Thoracic aorta (tissue), 2 donors: ENCODE results near the gene INSRR. TPM values are rescaled to one million over a fixed set of nuclear protein-coding genes. Genes with fewer than 3 reads are reported as not detected.

Experiments used
- ATAC-seq: fragments of 150-250 bp; one replicate; pipeline ENCODE4 v1.8.0; 2017; ENCODE audit warnings: low read depth; ENCODE audit not compliant: insufficient number of reproducible peaks, low FRiP score
- DNase-seq: peaks from one replicate; pipeline ENCODE4 v3.0.0-alpha.2; 2020; ENCODE audit warnings: low spot score
- H3K27ac ChIP-seq, 2 donors: fragments of 200-600 bp; sonication (generic); 1 replicate in 1 of 2; 2 replicates in 1 of 2; pipeline ENCODE4 v1.5.1; 2016; ENCODE audit warnings: mild to moderate bottlenecking in 2 of 2, moderate library complexity in 2 of 2
- H3K27me3 ChIP-seq: fragments of 200-600 bp; sonication (generic); replicated peaks from 2 replicates; pipeline ENCODE4 v1.6.0; 2016; ENCODE audit warnings: mild to moderate bottlenecking; ENCODE audit not compliant: insufficient read depth
- H3K36me3 ChIP-seq: fragments of 200-600 bp; sonication (generic); one replicate; pipeline ENCODE4 v1.5.1; 2016
- H3K4me1 ChIP-seq, 2 donors: fragments of 200-600 bp; sonication (generic); 1 replicate in 1 of 2; 2 replicates in 1 of 2; pipeline versions ENCODE4 v1.5.1 to v1.6.0; 2016; ENCODE audit warnings: low read depth in 2 of 2, mild to moderate bottlenecking in 1 of 2; ENCODE audit not compliant: control insufficient read depth in 1 of 2
- H3K4me3 ChIP-seq: fragments of 200-600 bp; sonication (generic); 2 replicates; pipeline ENCODE4 v1.5.1; 2016; ENCODE audit warnings: mild to moderate bottlenecking
- H3K9me3 ChIP-seq: fragments of 200-600 bp; sonication (generic); 2 replicates; pipeline ENCODE4 v1.5.1; 2016
- total RNA-seq, 2 donors: library from RNA; depleted of rRNA; stranded (reverse); fragments of >200 nt; gene quantifications; one replicate each; pipeline versions ENCODE4 v1.1.0 to v1.2.3, GENCODE V29; 2016
- TF ChIP-seq, protein P1 (sequence below): fragments of 200-600 bp; sonication (generic); IDR thresholded peaks from one replicate; pipeline ENCODE4 v1.5.1; 2019; ENCODE audit warnings: antibody characterized with exemption

Gene INSRR
- total RNA-seq, 2 donors from 2014 or later: not detected

DNA sequence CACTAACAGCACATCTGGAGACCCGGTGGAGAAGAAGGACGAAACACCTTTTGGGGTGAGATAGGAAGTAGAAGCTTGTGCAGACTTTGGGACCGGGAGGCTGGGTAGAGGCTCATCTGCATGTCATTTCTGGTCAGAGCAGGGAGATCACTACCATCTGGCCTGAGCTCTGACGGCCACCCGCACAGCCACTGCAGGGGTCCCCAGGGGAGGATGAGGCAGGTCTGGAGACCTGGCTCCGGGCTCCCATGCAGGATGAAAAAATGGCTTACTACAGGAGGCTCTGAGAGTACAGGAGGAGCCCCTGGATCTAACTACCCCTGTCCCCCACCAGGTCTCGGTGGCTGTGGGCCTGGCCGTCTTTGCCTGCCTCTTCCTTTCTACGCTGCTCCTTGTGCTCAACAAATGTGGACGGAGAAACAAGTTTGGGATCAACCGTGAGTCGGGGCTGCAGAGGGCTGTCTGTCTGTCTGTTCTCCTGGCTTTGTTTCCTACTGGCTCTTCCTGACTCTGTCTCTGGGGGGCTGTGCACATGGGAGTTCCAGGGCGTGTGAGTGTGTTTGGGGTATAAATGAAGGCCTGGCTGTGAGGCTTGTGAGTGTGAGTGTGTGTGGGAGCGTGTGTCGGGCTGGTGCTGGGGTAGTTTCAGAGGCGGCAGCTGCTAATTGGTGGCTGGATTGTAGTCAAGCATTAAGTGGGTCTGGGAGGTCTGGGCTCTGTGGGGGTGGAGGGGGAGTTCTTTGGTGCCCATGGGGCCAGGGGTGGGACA lies 15.8 kb upstream of the INSRR start:
- no peak overlapping the region for H3K4me3 ChIP-seq
- no peak overlapping the region for H3K27ac ChIP-seq
- no peaks in the 10 kb centered on the region for H3K36me3 ChIP-seq
- no peak for ATAC-seq
- no peaks in the 10 kb centered on the region for H3K27me3 ChIP-seq
- DNase-seq: no peak
- TF ChIP-seq, protein P1, sequence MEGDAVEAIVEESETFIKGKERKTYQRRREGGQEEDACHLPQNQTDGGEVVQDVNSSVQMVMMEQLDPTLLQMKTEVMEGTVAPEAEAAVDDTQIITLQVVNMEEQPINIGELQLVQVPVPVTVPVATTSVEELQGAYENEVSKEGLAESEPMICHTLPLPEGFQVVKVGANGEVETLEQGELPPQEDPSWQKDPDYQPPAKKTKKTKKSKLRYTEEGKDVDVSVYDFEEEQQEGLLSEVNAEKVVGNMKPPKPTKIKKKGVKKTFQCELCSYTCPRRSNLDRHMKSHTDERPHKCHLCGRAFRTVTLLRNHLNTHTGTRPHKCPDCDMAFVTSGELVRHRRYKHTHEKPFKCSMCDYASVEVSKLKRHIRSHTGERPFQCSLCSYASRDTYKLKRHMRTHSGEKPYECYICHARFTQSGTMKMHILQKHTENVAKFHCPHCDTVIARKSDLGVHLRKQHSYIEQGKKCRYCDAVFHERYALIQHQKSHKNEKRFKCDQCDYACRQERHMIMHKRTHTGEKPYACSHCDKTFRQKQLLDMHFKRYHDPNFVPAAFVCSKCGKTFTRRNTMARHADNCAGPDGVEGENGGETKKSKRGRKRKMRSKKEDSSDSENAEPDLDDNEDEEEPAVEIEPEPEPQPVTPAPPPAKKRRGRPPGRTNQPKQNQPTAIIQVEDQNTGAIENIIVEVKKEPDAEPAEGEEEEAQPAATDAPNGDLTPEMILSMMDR: no peak
- no peaks in the 10 kb centered on the region for H3K9me3 ChIP-seq
- H3K4me1 ChIP-seq: no peaks in the 10 kb centered on the region

DNA sequence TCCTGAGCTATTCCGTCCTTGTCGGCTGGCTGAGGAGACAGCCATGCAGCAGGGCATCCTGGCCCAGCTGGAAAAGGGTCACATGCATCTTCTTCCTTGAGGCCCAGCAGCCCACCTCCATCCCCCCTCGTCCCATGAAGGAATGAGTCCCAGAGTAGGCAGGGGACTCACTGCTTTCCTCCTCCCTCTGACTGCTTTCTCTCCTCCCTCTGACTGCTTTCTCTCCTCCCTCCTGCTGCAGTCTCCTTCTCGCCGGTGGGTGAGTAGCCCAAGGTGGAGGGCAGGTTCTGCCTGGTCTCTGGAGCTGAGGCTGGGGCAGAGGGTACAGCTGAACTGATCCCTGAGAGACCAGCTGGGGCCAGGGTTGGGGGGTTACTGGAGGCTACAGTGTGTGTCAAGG lies 15.2 kb upstream of the INSRR start:
- TF ChIP-seq, protein P1: no peak
- Histone ChIP-seq H3K27me3 (no peaks in the 10 kb centered on the region), H3K4me3 (no peak overlapping the region), H3K9me3 (no peaks in the 10 kb centered on the region), H3K27ac (no peak overlapping the region), H3K36me3 (no peaks in the 10 kb centered on the region), H3K4me1 (no peaks in the 10 kb centered on the region)
- no peak for ATAC-seq
- DNase-seq: no peak

DNA sequence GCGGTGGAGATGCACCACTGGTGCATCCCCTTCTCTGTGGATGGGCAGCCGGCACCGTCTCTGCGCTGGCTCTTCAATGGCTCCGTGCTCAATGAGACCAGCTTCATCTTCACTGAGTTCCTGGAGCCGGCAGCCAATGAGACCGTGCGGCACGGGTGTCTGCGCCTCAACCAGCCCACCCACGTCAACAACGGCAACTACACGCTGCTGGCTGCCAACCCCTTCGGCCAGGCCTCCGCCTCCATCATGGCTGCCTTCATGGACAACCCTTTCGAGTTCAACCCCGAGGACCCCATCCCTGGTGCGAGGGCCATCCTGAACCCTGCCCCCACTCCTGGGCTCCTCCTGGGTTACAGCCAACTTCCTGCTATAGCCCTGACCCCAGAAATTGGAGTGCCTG lies 14.7 kb upstream of the INSRR start:
- Histone ChIP-seq H3K4me3 (no peak overlapping the region), H3K9me3 (no peaks in the 10 kb centered on the region), H3K27me3 (no peaks in the 10 kb centered on the region), H3K27ac (no peak overlapping the region), H3K36me3 (no peaks in the 10 kb centered on the region), H3K4me1 (no peaks in the 10 kb centered on the region)
- TF ChIP-seq, protein P1: no peak
- DNase-seq (no peak), ATAC-seq (no peak)

DNA sequence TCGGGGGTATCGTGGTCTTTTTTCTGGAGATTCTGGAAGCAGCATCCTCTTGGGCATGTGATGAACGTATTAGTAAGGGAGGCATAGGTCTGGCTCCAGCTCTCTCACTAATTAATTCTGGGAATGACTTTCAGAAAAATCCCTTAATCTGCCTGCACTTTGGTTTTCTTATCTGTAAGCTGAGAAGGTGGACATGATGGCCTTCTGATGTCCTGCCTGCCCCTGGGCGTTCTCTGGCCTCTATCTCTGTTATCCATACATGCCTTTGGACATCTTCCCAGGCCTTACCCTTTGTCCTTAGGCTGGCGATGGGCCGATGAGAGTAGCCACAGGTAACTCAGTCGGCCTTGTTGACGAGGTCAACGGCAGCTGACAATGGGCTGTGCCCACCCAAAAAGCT lies 10.5 kb upstream of the INSRR start:
- TF ChIP-seq, protein P1: no peak
- no peak for ATAC-seq

DNA sequence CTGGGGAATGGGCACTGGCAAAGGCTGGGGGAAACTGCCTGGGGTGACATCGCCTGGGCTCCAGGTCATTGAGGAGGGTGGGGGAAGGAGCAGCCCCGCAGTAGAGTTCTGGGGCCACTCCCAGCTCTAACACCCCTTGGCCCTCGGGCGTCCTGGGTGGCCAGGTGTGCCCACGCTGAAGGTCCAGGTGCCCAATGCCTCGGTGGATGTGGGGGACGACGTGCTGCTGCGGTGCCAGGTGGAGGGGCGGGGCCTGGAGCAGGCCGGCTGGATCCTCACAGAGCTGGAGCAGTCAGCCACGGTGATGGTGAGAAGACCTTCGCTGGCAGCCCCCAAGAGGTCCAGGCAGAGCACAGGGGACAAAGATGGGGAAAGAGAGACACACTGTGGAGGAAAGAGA lies 9.4 kb upstream of the INSRR start:
- no peaks in the 10 kb centered on the region for H3K27me3 ChIP-seq
- TF ChIP-seq, protein P1: no peak
- ATAC-seq: no peak
- H3K9me3 ChIP-seq: no peaks in the 10 kb centered on the region
- H3K27ac ChIP-seq: no peak overlapping the region
- no peaks in the 10 kb centered on the region for H3K36me3 ChIP-seq
- no peaks in the 10 kb centered on the region for H3K4me1 ChIP-seq
- no peak overlapping the region for H3K4me3 ChIP-seq
- DNase-seq: no peak

More for the DNA sequence above, 10.5 kb upstream of the INSRR start:
- DNase-seq: no peak
- H3K4me1 ChIP-seq: no peaks in the 10 kb centered on the region
- no peaks in the 10 kb centered on the region for H3K36me3 ChIP-seq
- H3K27me3 ChIP-seq: no peaks in the 10 kb centered on the region
- no peak overlapping the region for H3K27ac ChIP-seq
- no peak overlapping the region for H3K4me3 ChIP-seq
- H3K9me3 ChIP-seq: no peaks in the 10 kb centered on the region
